GM21447 (cell line): Measurements from ENCODE around the gene LRRC70.

Experiments
- ATAC-seq: cut with Tn5 transposase; IDR thresholded peaks from one replicate; pipeline ENCODE4 v1.9.1; 2021; ENCODE audit not compliant: unreplicated experiment

Gene LRRC70

GRCh38 chr5:62572918-62573514 is 5.6 kb upstream of the LRRC70 start:
- no peak for ATAC-seq

- ATAC-seq: peak; percentile 44
Observed at GRCh38 chr5:62574599-62574998, 4.0 kb upstream of the LRRC70 start.

- ATAC-seq: no peak
Observed at GRCh38 chr5:62575066-62575465, 3.6 kb upstream of the LRRC70 start.

- ATAC-seq: no peak
Observed at GRCh38 chr5:62575489-62575888, 3.1 kb upstream of the LRRC70 start.

- ATAC-seq: no peak
Observed at GRCh38 chr5:62576570-62577170, 1.9 kb upstream of the LRRC70 start.

- no peak for ATAC-seq
Observed at GRCh38 chr5:62577488-62577887, 1.1 kb upstream of the LRRC70 start.

- ATAC-seq: no peak
Observed at GRCh38 chr5:62579761-62580160, 1.1 kb downstream of the LRRC70 start.

GRCh38 chr5:62581836-62582597 is 3.4 kb downstream of the LRRC70 start:
- no peak for ATAC-seq

- ATAC-seq: no peak
Observed at GRCh38 chr5:62584391-62584790, 5.8 kb downstream of the LRRC70 start.

- ATAC-seq: no peak
Observed at GRCh38 chr5:62585306-62585705, 6.7 kb downstream of the LRRC70 start.

GRCh38 chr5:62585751-62586150 is 7.1 kb downstream of the LRRC70 start:
- ATAC-seq: no peak

- no peak for ATAC-seq
Observed at GRCh38 chr5:62587737-62588136, 9.1 kb downstream of the LRRC70 start.

GRCh38 chr5:62588668-62589067 is 10.0 kb downstream of the LRRC70 start:
- ATAC-seq: no peak

GRCh38 chr5:62589504-62589903 is 10.9 kb downstream of the LRRC70 start:
- no peak for ATAC-seq

- ATAC-seq: no peak
Observed at GRCh38 chr5:62590387-62590786, 11.8 kb downstream of the LRRC70 start.

- ATAC-seq: no peak
Observed at GRCh38 chr5:62592558-62592957, 13.9 kb downstream of the LRRC70 start.

- ATAC-seq: no peak
Observed at GRCh38 chr5:62593331-62593730, 14.7 kb downstream of the LRRC70 start.

- no peak for ATAC-seq
Observed at GRCh38 chr5:62594364-62594984, 15.9 kb downstream of the LRRC70 start.

GRCh38 chr5:62596096-62596495 is 17.5 kb downstream of the LRRC70 start:
- no peak for ATAC-seq

GRCh38 chr5:62596691-62597090 is 18.1 kb downstream of the LRRC70 start:
- no peak for ATAC-seq

GRCh38 chr5:62597314-62597713 is 18.7 kb downstream of the LRRC70 start:
- no peak for ATAC-seq
